Stimulated activated CD4-positive, alpha-beta T cell treated with anti-CD3 and anti-CD28 coated beads, Interleukin-1b, Interleukin-23, amount 100 ng/mL, for 24 hours (primary cell): Measurements from ENCODE around the gene ALS2.
A peak's percentile ranks its signal among the peaks of the same experiment; 100 is the strongest.

Experiments
- DNase-seq, 4 experiments: peaks; one replicate each; pipeline ENCODE4 v3.0.0-alpha.2; 2020; ENCODE audit warnings: low read depth in 4 of 4, low spot score in 1 of 4

ALS2 gene

DNA sequence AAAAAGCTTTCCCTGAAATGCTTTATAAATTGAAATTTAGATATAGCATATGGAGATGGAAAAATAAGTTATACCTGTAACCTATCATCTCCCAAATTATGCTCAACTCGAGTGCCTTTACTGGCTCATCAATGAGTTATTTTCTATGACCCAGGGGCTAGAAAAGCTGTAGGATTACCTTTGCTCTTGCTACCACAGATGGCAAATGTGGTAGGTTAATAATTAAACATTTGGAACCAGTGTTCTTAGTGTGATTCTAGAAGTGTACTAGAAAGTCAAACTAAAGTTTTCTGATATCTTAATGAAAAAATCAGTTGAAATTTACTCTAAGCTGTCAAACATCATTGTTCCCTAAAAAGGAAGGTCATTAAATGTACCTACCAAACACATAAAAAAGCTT is 22.5 kb downstream of the ALS2 start:
- DNase-seq = no peak

DNA sequence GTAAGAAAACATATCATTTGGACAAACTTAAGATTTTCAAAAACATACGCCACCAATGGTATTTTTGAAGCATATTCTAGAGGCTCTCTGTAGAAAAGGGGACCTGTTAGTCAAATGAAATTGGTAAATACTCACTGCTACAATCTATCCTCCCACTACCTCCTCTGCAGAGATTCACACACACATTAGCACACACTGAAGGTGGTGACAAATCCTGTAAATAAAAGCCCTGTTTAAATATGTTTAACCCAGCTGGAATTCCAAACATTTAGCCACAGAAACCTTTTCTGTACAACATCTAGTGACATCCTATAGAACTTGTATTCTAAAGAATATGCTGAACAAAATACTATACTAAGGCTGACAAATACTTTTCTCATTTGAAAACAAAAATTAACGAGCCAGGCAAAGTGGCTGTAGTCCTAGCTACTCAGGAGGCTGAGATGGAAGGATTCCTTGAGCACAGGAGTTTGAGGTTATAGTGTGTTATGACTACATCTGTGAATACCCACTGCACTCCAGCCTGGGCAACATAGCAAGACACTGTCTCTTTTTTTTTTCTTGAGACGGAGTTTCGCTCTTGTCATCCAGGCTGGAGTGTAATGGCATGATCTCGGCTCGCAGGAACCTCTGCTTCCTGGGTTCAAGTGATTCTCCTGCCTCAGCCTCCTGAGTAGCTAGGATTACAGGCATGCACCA is 25.9 kb downstream of the ALS2 start:
- DNase-seq = no peak

DNA sequence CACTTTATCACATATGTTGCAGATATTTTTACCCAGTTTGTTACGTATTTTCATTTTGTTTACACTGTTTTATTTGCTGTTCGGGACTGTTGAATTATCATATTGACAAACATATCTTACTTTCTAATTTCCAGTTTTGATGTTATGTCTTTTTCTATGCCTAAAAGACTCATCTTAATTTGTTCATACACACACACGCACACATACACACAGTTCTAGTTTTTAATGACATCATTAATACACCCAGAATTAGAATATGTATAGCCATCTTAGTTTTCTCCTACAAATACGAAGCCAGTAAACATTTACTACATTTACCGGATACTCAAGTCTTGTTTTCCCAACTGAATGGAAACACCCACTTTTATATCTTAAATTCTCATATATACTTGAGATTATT is 29.2 kb downstream of the ALS2 start:
- no peak for DNase-seq

DNA sequence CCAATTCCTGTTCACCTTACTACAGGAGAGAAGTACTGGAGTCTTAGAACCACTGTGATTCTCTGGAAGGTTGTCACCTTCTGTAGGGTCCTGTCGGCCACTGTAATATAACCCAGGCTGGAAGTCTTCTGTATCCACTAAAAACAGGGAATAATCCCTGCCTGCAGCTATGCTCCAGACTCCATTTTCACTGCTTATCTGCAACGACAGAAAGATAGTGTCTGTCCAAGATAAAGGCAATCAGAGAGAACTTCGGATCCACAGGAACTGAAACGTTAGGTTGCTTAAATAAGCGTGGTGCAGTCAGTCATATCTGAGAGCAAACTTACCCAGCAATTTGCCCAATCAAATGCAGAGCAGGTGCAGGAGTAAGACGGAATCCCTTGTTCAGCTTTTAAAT is 34.2 kb downstream of the ALS2 start:
- no peak for DNase-seq

DNA sequence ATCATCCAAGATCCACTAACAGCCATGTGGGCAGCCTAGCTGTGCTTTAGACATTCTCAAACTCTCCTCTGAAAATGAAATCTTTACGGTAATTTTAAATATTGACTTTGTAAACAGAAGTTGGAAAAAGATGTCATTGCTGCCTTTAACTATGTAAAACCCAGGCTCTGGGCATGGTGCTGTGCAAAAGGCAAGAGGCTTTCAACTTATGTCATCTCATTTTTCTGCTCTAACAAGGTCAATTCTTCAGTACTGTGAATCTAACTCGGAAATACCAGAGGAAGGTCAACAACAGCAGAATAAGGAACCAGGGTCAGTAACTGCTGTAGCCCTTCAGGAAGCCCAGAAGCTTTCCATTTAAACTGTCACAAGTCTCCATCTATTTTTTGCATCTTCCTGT is 45.2 kb downstream of the ALS2 start:
- no peak for DNase-seq

DNA sequence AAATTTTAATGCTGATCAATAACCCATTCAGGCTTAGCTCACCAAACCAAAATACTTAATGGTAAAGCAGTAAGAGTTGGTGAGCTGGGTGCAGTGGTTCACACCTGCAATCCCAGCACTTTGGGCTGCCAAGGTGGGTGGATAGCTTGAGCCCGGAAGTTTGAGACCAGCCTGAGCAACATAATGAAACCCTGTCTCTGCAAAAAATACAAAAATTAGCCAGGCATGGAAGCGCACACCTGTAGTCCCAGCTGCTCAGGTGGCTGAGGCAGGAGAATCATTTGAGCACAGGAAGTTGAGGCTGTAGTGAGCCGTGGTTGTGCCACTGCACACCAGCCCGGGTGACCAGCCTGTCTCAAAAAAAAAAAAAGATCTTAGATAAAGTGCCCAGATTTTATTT is 46.6 kb downstream of the ALS2 start:
- DNase-seq = no peak

DNA sequence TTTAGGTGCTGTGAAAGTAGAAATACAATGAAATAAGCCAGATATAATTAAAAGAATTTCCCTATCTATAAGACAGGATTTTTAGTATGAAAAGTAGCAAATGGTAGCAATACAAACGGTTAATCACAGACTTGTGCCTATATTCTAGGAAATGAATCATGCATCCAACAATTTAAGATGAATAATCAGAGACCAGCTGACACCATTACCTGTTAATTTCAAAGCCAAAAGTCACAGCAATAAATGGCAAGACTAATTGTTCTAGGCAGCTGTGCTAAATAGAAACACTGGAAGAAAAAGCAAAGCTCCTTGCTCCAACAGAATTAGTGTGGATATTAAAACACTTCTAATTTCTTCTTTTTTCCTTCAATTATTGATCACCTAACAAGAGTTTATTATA is 47.2 kb downstream of the ALS2 start:
- DNase-seq = no peak

DNA sequence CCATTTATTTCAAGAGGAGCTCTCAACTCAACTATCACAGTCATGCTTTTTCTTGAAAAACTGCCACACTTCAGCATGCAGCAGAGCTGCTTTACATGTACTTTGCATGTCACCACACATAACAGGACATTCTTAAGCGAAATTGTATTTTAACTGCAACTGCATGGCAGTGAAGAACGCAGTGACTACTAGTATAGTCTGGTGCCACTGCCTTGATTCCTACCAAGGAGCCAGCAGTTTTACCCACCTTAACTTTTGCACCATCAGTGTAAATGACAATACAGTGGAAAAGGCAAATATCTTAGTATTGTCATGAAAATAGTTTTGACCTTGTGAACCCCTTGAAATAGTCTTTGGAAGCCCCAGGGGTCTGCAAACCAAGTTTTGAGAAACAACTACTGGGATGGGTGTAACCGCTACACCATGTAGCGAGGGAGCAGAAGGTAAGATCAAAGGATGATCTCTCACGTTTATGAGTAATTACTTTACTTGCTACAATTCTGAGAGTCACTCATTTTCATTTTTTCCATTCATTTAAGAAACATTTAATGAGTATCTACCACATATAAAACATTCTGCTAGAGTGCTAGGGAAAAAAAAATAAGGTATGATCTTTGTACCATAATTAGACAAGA is 50.0 kb downstream of the ALS2 start:
- DNase-seq = no peak

DNA sequence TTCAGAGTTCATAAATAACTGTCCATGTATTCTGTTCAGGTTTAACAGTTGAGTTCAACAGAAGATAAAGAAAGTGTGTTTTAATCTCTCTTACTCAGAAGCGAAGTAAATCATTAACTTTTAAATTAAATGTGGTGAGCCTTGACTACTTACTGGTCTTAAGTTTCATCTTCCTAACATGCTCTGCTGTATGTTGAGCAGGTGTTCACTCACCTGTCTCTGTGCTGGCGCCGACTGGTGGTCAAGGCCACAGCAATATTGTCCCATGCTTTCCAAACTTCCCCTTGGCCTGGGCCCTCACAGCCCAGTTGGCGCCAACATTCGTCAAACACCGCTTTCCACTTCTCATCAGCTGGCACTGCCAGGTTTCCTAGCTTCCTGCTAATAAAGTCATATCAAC is 65.3 kb downstream of the ALS2 start:
- DNase-seq = no peak

DNA sequence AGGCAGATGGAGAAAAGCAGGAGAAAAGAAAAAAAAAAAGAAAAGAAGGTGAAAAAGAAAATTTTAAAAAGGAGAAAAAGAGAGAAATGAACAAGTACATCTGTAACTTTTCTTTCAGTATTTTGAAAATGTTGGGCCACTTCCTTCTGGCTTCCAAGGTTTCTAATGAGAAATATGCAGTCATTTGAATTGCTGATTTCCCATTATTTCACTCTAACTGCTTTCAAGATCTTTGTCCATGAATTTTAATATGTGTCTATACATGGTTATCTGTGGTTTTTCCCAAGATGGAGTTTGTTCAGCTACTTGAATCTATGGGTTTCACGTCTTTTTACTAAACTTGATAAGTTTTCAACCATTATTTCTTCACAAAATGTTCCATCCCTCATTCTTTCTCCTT is 68.0 kb downstream of the ALS2 start:
- no peak for DNase-seq

DNA sequence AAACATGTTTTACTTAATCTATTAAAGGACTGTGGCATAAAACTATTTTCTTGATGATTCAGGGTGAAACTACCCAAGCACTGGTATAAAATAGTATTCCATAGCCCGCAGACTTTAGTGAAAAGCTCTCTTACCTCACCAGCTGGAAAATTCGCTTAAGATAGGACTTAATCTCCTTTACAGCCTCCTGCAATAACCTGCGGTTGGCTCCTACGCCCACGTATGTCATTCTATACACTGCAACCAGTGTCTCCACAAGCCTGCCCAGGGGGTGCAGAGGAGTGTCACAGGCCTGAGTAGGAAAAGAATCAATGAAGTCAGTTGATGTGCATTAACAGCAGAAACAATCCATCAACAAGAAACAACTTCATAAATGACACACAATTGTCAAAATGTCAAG is 71.0 kb downstream of the ALS2 start:
- DNase-seq = no peak

DNA sequence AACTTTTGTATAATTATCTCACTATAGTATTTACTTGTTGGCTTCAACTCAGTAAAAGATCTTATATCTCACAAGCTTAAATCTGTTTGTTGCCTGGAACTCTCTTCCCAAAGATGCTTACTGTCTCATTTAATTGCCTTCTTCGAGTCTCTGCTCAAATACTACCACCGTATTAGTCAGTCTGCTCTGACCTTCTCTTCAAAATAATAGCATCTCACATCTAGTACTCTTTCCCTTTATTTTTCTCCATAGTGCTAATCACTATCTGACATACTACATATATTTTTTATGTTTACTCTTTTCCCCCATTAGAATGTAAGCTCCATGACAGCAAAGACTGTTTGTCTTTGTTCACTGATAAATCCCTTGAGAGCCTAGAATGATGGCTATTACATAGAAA is 71.7 kb downstream of the ALS2 start:
- no peak for DNase-seq

DNA sequence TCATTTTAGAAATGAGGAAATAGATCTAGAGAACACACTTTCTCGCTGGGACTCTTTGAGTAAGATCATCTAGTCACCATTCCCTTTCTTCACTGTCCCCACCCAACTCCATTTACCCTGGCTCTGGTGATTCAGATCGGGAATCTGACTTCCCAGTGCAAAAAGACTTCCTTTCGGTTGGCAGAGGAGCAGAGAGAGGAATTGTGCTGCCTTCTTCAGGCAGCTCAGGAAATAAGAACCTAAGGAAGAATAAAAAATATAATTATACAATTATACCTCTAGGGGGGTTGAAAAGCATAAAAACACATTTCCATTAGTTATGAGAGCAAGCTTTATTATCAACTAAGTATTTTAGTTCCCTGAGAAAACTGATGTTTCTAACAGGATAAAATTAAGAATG is 73.0 kb downstream of the ALS2 start:
- no peak for DNase-seq

DNA sequence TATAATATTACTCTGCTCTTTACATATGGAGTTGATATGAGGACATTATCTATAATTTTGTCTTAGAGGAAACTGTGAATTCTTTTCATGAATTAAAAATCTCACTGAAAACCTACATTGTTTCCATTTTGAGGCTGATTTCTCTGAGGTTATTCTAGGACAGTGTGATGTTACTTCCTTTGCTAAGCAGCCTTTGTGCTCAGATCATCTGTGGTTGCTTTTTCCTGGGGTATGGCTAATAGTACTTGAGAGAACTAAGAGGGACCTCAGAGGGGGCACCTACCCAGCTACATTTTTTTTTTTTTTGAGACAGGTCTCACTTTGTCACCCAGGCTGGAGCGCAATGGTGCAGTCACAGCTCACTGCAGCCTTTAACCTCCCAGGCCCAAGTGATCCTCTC is 73.6 kb downstream of the ALS2 start:
- DNase-seq = no peak

DNA sequence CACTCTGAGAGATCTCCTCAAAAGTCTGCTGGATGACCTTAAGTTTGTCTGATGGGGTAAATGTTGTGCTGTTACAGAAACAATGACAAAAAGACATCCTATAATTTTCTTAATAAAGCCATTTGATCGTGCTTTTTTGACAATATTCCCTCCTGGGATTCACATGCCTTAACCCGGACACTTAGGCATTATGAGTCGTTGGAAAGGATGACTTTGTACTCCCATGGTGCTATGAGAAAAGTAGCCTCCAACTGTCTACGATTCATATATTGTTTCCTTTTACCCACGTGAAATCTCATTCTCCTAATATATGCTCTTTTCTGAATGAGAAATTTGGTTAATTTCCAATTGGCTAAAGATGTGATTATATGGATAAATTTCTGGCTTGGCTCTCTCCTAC is 76.2 kb downstream of the ALS2 start:
- DNase-seq = no peak

DNA sequence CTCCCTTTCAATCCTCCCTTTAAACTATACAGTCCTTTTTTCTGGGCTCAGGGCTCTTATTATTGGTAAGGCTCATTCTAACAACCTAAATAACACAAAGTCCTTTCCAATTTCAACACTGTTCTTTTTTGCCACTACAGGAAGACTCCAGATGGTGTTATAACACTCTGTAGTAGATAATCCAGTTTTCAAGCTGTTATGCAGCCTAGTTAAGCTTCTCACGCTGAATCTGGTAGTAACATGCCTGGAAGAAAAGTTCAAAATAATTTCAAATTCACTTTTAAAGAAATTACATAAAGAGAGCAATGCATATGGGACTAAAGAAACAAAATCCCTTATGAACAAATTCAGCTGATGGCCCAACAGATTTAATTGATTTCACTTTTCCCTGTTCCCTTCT is 79.1 kb downstream of the ALS2 start:
- DNase-seq = no peak

DNA sequence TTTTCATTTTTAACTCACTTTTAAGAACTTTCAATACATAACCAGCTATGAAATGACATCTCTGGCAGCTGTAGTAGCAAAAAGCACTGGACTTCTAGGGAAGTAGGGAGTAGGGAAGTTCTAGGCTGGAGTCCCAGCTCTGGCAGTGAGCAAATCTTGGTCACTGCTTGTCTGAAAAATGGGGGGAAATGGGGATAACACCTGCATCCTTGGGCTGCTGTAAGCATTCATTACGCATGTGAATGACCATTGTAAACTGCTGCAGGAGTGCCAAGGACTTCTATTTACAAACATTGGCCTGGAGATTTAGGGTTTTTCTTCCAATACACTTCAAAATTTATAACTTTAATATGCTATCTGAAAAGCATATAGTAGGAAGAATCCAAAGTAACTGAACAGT is 81.3 kb downstream of the ALS2 start:
- DNase-seq = no peak

DNA sequence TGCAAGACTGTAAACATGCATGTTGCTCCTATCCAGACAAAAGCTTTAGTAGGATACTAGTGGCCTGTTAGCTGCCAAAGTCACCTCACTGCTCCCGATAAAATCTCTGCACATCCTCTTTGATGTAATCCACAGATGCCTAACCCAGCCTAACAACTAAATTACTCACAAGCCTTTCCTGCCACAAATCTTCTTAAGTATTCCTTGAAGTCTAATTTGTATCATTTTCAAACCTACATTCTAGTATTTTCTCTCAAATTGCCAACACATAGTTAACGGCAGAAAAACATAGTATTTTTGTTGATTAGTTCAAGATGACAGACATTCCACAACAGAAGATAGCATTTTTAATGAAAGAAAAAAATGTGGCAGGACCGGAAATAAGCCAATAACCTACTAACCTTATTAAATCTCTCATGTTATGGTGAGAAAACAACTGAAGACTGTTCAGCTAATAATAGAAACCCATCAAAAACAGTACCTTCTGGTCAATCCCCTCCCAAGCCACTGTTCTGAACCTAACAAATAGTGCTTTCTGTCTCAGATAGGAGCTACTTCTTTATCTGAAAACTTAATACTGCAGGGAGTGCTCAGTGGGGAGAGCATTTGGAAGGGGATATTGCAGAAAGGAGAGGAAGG is 82.0 kb downstream of the ALS2 start, which contains the start of gene MPP4:
Gene MPP4, minus strand, starts transcription at position 57 of the 639 bp plus-strand sequence. CDS start 4,690 bp downstream, outside the sequence.
- no peak for DNase-seq

DNA sequence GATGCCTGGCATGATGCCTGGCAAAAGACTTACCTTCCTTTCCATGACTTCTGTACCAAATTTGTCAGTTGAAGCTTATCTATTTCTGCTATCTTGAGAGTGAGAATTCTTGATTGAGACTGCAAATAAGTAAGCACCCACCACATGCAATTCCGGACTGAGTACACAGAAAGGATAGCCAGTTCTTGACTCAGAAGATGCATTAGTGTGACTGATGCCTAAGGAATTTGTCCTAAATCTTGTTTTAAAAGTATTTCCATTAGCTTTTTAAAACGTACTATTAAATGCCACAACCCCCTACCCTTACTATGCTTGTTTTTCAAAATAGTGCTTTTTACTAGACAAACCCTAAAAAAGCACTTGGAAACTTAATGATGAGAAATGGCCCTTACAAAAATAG is 82.8 kb downstream of the ALS2 start:
- no peak for DNase-seq

DNA sequence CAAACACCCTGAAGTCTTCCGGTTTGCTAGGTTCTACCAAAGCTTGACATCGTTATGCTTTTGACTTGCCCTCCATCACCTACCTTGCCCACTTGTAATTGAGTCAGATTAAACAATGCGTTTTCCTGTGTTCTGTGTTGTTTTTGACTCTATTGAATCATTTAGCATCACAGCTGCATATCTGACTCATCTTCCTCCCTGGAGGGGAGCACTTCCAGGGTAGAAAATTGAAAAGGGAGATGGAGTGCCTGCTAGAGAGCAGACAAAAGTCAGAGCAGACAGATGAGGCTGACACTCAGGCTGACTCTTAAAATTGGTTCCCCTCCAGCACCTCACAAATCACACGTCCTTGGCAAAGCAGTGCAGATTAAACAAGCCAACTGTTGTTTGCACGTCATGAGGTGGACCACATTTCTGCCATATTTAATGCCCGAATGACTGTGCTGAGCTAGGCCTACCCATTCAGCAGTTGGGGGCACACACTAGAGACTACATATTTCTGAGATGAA is 84.5 kb downstream of the ALS2 start:
- no peak for DNase-seq

DNA sequence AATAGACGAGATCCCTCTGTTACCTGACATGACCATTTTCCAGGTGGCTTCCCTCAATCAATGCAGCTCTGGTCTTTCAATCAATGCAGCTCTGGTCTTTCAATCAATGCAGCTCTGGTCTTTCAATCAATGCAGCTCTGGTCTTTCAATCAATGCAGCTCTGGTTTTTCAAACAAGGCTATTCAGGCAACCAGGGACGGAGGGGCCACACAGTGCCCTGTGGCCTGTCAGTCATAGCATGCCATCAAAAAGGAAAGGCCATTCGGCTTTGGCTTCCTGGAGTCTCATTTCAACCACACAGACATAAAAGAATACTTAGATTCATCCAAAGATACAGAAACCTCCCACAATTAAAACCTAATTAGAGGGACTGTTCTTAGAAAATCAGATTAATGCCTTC is 95.6 kb downstream of the ALS2 start:
- no peak for DNase-seq

DNA sequence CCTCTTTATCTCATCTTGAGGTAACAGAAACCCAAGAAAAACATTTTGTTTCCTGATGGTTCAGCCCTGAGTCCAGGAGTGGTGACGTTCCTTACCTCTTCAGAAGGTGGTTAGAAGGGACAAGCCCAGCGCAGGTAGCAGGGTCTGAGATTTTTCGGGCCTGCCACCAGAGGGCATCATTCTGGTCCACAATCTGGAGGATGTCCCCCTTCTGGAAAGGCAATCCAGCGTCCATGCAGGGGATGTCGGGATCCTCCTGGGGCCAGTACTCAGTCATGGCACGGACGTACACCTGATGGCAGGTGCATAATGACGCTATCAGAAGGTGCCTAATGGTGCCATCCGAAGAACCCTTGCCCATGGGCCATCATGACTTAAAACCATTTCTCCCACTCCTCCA is 100.0 kb downstream of the ALS2 start:
- DNase-seq = peak in 1 of 4 experiments; percentile 0
